GM12872 (cell line): ENCODE results near the gene SNX18.

Experiments
- CTCF ChIP-seq: IDR thresholded peaks from 3 replicates; pipeline ENCODE4 v1.5.1; 2011; ENCODE audit warnings: low read depth, mild to moderate bottlenecking, low read length, moderate library complexity; ENCODE audit not compliant: insufficient read depth

SNX18 gene

GRCh38 chr5:54589786-54590185, 72.2 kb downstream of the SNX18 start:
- no peak for TF ChIP-seq CTCF

DNA sequence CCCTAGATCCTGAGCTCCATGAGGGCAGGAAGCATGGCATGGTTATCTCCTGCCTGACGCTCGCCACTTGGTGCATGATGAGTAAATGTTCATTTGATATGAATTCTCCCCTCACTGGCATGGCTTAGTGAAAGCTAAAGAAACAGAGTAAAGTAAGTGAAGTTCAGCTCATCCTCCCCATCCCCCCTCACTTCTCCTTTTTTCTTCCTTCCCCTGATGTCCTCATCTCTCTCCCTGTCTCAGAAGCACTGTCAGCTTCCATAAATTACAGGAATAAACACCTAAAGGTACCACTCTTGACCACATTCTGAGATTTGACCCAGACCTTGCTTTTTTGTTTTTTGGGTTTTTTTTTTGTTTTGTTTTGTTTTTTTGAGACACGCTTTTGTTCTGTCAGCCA, 73.3 kb downstream of the SNX18 start:
- TF ChIP-seq CTCF = no peak

- no peak for TF ChIP-seq CTCF
These were observed 76.2 kb downstream of the SNX18 start for GRCh38 chr5:54593779-54594178.

DNA sequence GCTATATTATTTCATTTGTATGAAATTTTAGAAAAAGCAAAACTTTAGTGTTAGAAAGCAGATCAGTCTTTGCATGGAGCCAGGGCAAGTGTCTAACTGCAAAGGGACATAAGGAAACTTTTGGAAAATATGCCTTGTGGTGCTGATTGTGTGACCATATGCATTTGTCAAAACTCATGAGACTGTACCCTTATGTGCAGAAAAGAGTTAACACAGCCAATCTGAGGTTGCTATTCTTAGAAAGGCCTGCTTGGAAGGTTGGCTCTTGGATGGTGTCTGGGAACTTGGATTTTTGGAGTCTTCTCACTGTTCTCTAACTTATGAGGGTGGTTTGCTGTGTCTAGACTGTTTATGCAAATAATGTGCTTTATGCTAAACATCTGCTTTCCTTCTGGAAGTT, 76.6 kb downstream of the SNX18 start:
- no peak for TF ChIP-seq CTCF

- TF ChIP-seq CTCF = no peak
These were observed 78.2 kb downstream of the SNX18 start for GRCh38 chr5:54595721-54596120.
